Upper lobe of right lung (tissue), 1 donor: ENCODE data around the gene MEG3. TPM values are rescaled to one million over a fixed set of nuclear protein-coding genes. Genes with fewer than 3 reads are reported as not detected.

Experiments
- ATAC-seq: fragments of 200-7000 bp; cut with Tn5 transposase; one replicate; pipeline ENCODE4 v1.9.1; 2020; ENCODE audit warnings: mild to moderate bottlenecking, moderate library complexity
- DNase-seq: peaks from one replicate; pipeline ENCODE4 v3.0.0-alpha.2; 2020
- H3K27ac ChIP-seq: fragments of 200-600 bp; one replicate; pipeline ENCODE4 v1.8.0; 2022
- H3K27me3 ChIP-seq: fragments of 200-600 bp; one replicate; pipeline ENCODE4 v1.8.0; 2022; ENCODE audit warnings: mild to moderate bottlenecking
- H3K36me3 ChIP-seq: fragments of 200-600 bp; one replicate; pipeline ENCODE4 v1.8.0; 2022
- H3K4me1 ChIP-seq: fragments of 200-600 bp; one replicate; pipeline ENCODE4 v1.8.0; 2022
- H3K4me3 ChIP-seq: fragments of 200-600 bp; one replicate; pipeline ENCODE4 v1.8.0; 2022; ENCODE audit warnings: mild to moderate bottlenecking
- H3K9me3 ChIP-seq: fragments of 200-600 bp; one replicate; pipeline ENCODE4 v1.8.0; 2022
- CTCF ChIP-seq: fragments of 200-600 bp; IDR thresholded peaks from one replicate; pipeline ENCODE4 v1.8.0; 2022; ENCODE audit warnings: antibody characterized with exemption
- intact Hi-C: fragments of 100-400 bp; cut with DNase I; formaldehyde crosslinking; loops from one replicate; pipeline ENCODE4 v1.11.0; 2022
- total RNA-seq: library from RNA; stranded (reverse); fragmentation: NEBNext Ultra II Directional; extraction: Animal tissue kit (Norgen Biotek cat#: 25700); gene quantifications from one replicate; pipeline ENCODE4 v1.2.1, GENCODE V29; 2021
- donor health status: DM: no; HTN: yes; CAD: no; lungs with severe emphysema.

Gene MEG3
- total RNA-seq, 1 donor from 2014 or later = 15.6 TPM

- no peak for TF ChIP-seq CTCF
- H3K4me1 ChIP-seq = no peaks in the 10 kb centered on the region
- no peak overlapping the region for H3K27ac ChIP-seq
- DNase-seq = no peak
- no peak for ATAC-seq
- intact Hi-C loops = no loop called here
- peaks cover 17% of the 10 kb centered on the region for H3K27me3 ChIP-seq
- no peaks in the 10 kb centered on the region for H3K9me3 ChIP-seq
- no peaks in the 10 kb centered on the region for H3K36me3 ChIP-seq
- H3K4me3 ChIP-seq = no peak overlapping the region
Measured at GRCh38 chr14:100837805-100838350, 12.0 kb downstream of the MEG3 start.

GRCh38 chr14:100838493-100839314 is 12.8 kb downstream of the MEG3 start:
- DNase-seq (no peak), ATAC-seq (no peak)
- H3K27ac ChIP-seq = no peak overlapping the region
- no peaks in the 10 kb centered on the region for H3K36me3 ChIP-seq
- no peak overlapping the region for H3K4me3 ChIP-seq
- H3K9me3 ChIP-seq = no peaks in the 10 kb centered on the region
- H3K4me1 ChIP-seq = no peaks in the 10 kb centered on the region
- TF ChIP-seq CTCF = no peak
- intact Hi-C loops = no loop called here
- peaks cover 13% of the 10 kb centered on the region for H3K27me3 ChIP-seq

GRCh38 chr14:100839315-100839585 is 13.3 kb downstream of the MEG3 start:
- ATAC-seq = no peak
- no peak for DNase-seq
- no peak overlapping the region for H3K4me3 ChIP-seq
- no peaks in the 10 kb centered on the region for H3K4me1 ChIP-seq
- no peak overlapping the region for H3K27ac ChIP-seq
- intact Hi-C loops = no loop called here
- H3K9me3 ChIP-seq = no peaks in the 10 kb centered on the region
- no peak for TF ChIP-seq CTCF
- peaks cover 9% of the 10 kb centered on the region for H3K27me3 ChIP-seq
- H3K36me3 ChIP-seq = no peaks in the 10 kb centered on the region

DNA sequence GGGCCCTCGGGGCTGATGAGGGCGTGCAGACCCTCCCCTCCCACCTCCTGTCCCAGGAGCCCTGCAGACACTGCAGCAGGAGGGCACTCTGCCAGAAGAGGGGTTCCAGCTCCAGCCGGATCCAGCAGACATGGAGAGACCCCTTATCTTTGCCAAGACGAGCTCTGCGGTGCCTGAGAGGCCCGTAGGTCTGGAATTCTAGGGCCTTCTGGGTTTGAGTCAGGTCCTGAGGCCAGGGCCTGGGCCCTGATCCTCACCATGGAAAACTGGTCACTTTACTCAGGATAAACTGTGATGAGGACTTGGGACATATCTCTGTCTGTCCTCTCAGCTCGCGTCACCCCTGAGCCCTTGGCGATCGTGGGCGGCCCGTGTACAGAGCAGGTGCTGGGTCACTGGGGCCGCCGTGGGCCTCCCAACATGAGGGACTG is 13.8 kb downstream of the MEG3 start:
- no peak overlapping the region for H3K27ac ChIP-seq
- H3K4me3 ChIP-seq = no peak overlapping the region
- DNase-seq (no peak), ATAC-seq (no peak)
- peaks cover 4% of the 10 kb centered on the region for H3K27me3 ChIP-seq
- H3K4me1 ChIP-seq = no peaks in the 10 kb centered on the region
- TF ChIP-seq CTCF = no peak
- H3K9me3 ChIP-seq = no peaks in the 10 kb centered on the region
- intact Hi-C loops = no loop called here
- no peaks in the 10 kb centered on the region for H3K36me3 ChIP-seq

GRCh38 chr14:100840286-100841065 is 14.6 kb downstream of the MEG3 start:
- Histone ChIP-seq H3K9me3 (no peaks in the 10 kb centered on the region), H3K36me3 (no peaks in the 10 kb centered on the region), H3K4me1 (no peaks in the 10 kb centered on the region), H3K27me3 (peaks cover 12% of the 10 kb centered on the region), H3K27ac (no peak overlapping the region), H3K4me3 (no peak overlapping the region)
- intact Hi-C loops = no loop called here
- ATAC-seq (no peak), DNase-seq (no peak)
- no peak for TF ChIP-seq CTCF
